CD14-positive monocyte (primary cell): ENCODE measurements around the gene LRRC8C. TPM values are rescaled to one million over a fixed set of nuclear protein-coding genes. Genes with fewer than 3 reads are reported as not detected.
A peak's percentile ranks its signal among the peaks of the same experiment; 100 is the strongest.

Source experiments
- DNase-seq, 3 donors: peaks; one replicate each; pipeline ENCODE4 v3.0.0-alpha.2; 2011 to 2022
- H2AFZ ChIP-seq: 2 replicates; pipeline ENCODE4 v1.6.0; 2012; ENCODE audit warnings: mild to moderate bottlenecking, low read depth, low read length, inconsistent platforms; ENCODE audit not compliant: insufficient read depth, poor library complexity, severe bottlenecking
- H3K27ac ChIP-seq, 2 donors: 1 replicate in 1 of 2; 2 replicates in 1 of 2; pipeline ENCODE4 v1.5.1; 2012 to 2013; ENCODE audit warnings: low read length in 2 of 2, control low read depth in 1 of 2, inconsistent platforms in 1 of 2, low read depth in 1 of 2, mild to moderate bottlenecking in 1 of 2
- H3K27me3 ChIP-seq, 2 donors: one replicate each; pipeline versions ENCODE4 v1.6.0 to v1.6.1; 2011 to 2013; ENCODE audit warnings: low read length in 2 of 2; ENCODE audit not compliant: control insufficient read depth in 2 of 2, insufficient read depth in 2 of 2
- H3K36me3 ChIP-seq, 2 donors: replicated peaks in 1 of 2; 1 replicate in 1 of 2; 2 replicates in 1 of 2; pipeline versions ENCODE4 v1.5.1 to v1.6.1; 2012 to 2013; ENCODE audit warnings: low read length in 2 of 2, control low read depth in 1 of 2, inconsistent platforms in 1 of 2, mild to moderate bottlenecking in 1 of 2; ENCODE audit not compliant: insufficient read depth in 2 of 2, control insufficient read depth in 1 of 2
- H3K4me1 ChIP-seq, 2 donors: 1 replicate in 1 of 2; 2 replicates in 1 of 2; pipeline versions ENCODE4 v1.5.1 to v1.6.1; 2012 to 2013; ENCODE audit warnings: low read length in 2 of 2, control low read depth in 1 of 2, inconsistent platforms in 1 of 2, mild to moderate bottlenecking in 1 of 2, moderate library complexity in 1 of 2; ENCODE audit not compliant: insufficient read depth in 2 of 2, control insufficient read depth in 1 of 2
- H3K4me2 ChIP-seq: replicated peaks from 2 replicates; pipeline ENCODE3; 2012; ENCODE audit warnings: low read length, moderate library complexity, mild to moderate bottlenecking; ENCODE audit not compliant: poor library complexity, severe bottlenecking; ENCODE audit errors: extremely low read depth
- H3K4me3 ChIP-seq, 3 experiments: fragments of 200-600 bp in 1 of 3; sonication (generic) in 1 of 3; replicated peaks in 1 of 3; 1 replicate in 2 of 3; 2 replicates in 1 of 3; pipeline ENCODE4 v1.5.1; 2011 to 2013; ENCODE audit warnings: low read length in 3 of 3, mild to moderate bottlenecking in 3 of 3, control low read depth in 2 of 3, low read depth in 2 of 3, inconsistent platforms in 1 of 3, moderate library complexity in 1 of 3
- H3K79me2 ChIP-seq: 2 replicates; pipeline ENCODE4 v1.6.0; 2012; ENCODE audit warnings: mild to moderate bottlenecking, control low read depth, inconsistent platforms, low read length, moderate library complexity; ENCODE audit not compliant: insufficient read depth
- H3K9ac ChIP-seq: 2 replicates; pipeline ENCODE4 v1.6.0; 2017; ENCODE audit warnings: low read length, mild to moderate bottlenecking; ENCODE audit not compliant: insufficient read depth, poor library complexity, severe bottlenecking
- H3K9me3 ChIP-seq, 2 donors: replicated peaks in 1 of 2; 1 replicate in 1 of 2; 2 replicates in 1 of 2; pipeline versions ENCODE4 v1.5.1 to v1.6.1; 2012 to 2013; ENCODE audit warnings: low read length in 2 of 2, control low read depth in 1 of 2; ENCODE audit not compliant: control insufficient read depth in 1 of 2, insufficient read depth in 1 of 2
- H4K20me1 ChIP-seq: 2 replicates; pipeline ENCODE4 v1.6.0; 2012; ENCODE audit warnings: mild to moderate bottlenecking, low read length, control low read depth, moderate library complexity; ENCODE audit not compliant: insufficient read depth
- H3K27ac Mint-ChIP-seq, 7 donors: one replicate each; pipeline ENCODE4 v1.8.0; 2020; ENCODE audit warnings: mild to moderate bottlenecking in 7 of 7, mixed read lengths in 7 of 7, moderate library complexity in 6 of 7, inconsistent platforms in 2 of 7
- H3K27me3 Mint-ChIP-seq, 3 donors: one replicate each; pipeline ENCODE4 v1.8.0; 2021 to 2022; ENCODE audit warnings: low read depth in 3 of 3, mild to moderate bottlenecking in 3 of 3, mixed read lengths in 3 of 3, moderate library complexity in 3 of 3, inconsistent platforms in 1 of 3
- H3K36me3 Mint-ChIP-seq, 2 donors: one replicate each; pipeline ENCODE4 v1.8.0; 2020; ENCODE audit warnings: mixed read lengths in 2 of 2, inconsistent platforms in 1 of 2, mild to moderate bottlenecking in 1 of 2
- H3K4me1 Mint-ChIP-seq: one replicate; pipeline ENCODE4 v1.8.0; 2020; ENCODE audit warnings: mild to moderate bottlenecking, mixed read lengths
- H3K4me3 Mint-ChIP-seq, 2 donors: one replicate each; pipeline ENCODE4 v1.8.0; 2020; ENCODE audit warnings: mild to moderate bottlenecking in 2 of 2, mixed read lengths in 2 of 2, moderate library complexity in 1 of 2
- H3K9me3 Mint-ChIP-seq, 7 donors: one replicate each; pipeline ENCODE4 v1.8.0; 2020 to 2022; ENCODE audit warnings: mixed read lengths in 7 of 7, mild to moderate bottlenecking in 6 of 7, moderate library complexity in 6 of 7, inconsistent platforms in 2 of 7
- CTCF ChIP-seq: fragments of 200-600 bp; IDR thresholded peaks from one replicate; pipeline ENCODE4 v1.8.0; 2022; ENCODE audit warnings: antibody characterized with exemption, mild to moderate bottlenecking
- WGBS: methylation state at CpG from one replicate; pipeline ENCODE4 v1.1.5; 2013; ENCODE audit warnings: missing lambda C conversion rate; ENCODE audit not compliant: insufficient coverage; 5-methylcytosine and 5-hydroxymethylcytosine counted together
- intact Hi-C, 2 donors: fragments of 100-400 bp; cut with micrococcal nuclease; formaldehyde crosslinking; loops; one replicate each; pipeline versions ENCODE4 v1.15.0 to v1.15.1; 2023
- polyA plus RNA-seq, 3 donors: library from polyadenylated mRNA; depleted of rRNA in 1 of 3; unstranded in 2 of 3; stranded (reverse) in 1 of 3; fragments of 300-500 nt in 2 of 3; fragments of >200 nt in 1 of 3; fragmentation: Illumina TruSeq in 2 of 3; gene quantifications; 1 replicate in 2 of 3; 2 replicates in 1 of 3; pipeline ENCODE4 v1.2.3, GENCODE V29; 2012 to 2021

The LRRC8C gene
- polyA plus RNA-seq, 3 donors, result 13.0 to 18.6 (median 16.3) TPM

DNA sequence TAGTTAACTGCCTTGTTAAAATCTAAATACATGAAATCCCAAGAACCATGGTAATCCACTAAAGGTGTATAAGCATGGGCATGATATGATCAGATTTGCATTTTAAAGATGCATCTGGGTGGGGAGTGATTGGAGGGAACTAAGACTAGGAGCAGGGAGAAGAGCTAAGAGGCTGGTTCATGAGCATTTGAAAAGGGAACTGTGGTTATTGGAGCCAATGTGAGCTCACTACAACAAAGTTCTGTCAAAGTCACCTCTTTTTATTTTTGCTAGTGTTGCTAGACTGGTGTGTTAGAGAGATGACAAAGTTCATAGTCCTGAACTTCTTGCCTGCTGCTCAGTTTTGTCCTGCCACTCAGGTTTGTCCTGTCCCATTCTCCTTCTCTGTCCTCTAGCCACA is 120.8 kb downstream of the LRRC8C start:
- H3K4me3 ChIP-seq, result peak overlapping the region in 1 of 3 experiments; percentile 49
- no peaks in the 10 kb centered on the region for H4K20me1 ChIP-seq
- H3K27ac ChIP-seq, result peak overlapping the region; percentile 56 to 85
- H3K9ac ChIP-seq, result peak overlapping the region; percentile 39
- intact Hi-C loops, result loop anchor here in 1 of 2 donors (10.0 kb wide), 1 partner anchor 59 kb away; no protein-coding TSS in a partner anchor
- H3K4me1 ChIP-seq, result peaks cover 58 to 61% of the 10 kb centered on the region in 2 donors
- H3K36me3 ChIP-seq, result no peaks in the 10 kb centered on the region
- no peaks in the 10 kb centered on the region for H3K9me3 ChIP-seq
- H3K79me2 ChIP-seq, result peaks cover 13% of the 10 kb centered on the region
- Mint-ChIP-seq H3K4me3 (peak overlapping the region in 1 of 2 donors; percentile 85), H3K9me3 (no peaks in the 10 kb centered on the region), H3K4me1 (peaks cover 58% of the 10 kb centered on the region), H3K36me3 (no peaks in the 10 kb centered on the region), H3K27me3 (no peaks in the 10 kb centered on the region), H3K27ac (peak overlapping the region; percentile 92 to 98 (median 94))
- H3K27me3 ChIP-seq, result no peaks in the 10 kb centered on the region
- H3K4me2 ChIP-seq, result peak overlapping the region; percentile 57
- peak overlapping the region; percentile 49 for H2AFZ ChIP-seq
- peak in 1 of 3 donors; percentile 51 for DNase-seq
- no peak for TF ChIP-seq CTCF

DNA sequence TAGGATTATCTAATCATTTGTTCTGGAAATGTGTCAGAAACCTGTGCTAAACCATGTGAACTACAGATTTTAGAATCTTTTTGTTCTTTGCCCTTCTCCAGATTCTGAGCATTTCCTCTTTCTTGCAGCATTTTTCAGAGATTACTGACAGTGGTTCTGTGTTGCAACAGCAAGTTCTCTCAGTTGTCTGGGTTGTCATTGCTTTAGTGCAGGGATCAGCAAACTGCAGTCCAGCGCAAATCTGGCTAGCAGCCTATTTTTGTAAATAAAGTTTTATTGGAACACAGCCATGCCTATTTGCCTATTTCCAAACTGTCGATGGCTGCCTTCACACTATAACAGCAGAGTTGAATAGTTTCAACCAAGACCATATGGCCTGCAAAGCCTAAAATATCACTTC is 121.6 kb downstream of the LRRC8C start:
- Histone ChIP-seq H3K36me3 (no peaks in the 10 kb centered on the region), H4K20me1 (no peaks in the 10 kb centered on the region), H3K9ac (peak overlapping the region; percentile 39), H3K4me3 (peak overlapping the region in 1 of 3 experiments; percentile 49), H2AFZ (no peak overlapping the region), H3K27me3 (no peaks in the 10 kb centered on the region), H3K79me2 (peaks cover 13% of the 10 kb centered on the region), H3K27ac (peak overlapping the region in 1 of 2 donors; percentile 85), H3K4me1 (peaks cover 66 to 69% of the 10 kb centered on the region in 2 donors), H3K4me2 (peak overlapping the region; percentile 57), H3K9me3 (no peaks in the 10 kb centered on the region)
- DNase-seq, result peak; percentile 73 to 87 (median 77)
- intact Hi-C loops, result loop anchor here in 1 of 2 donors (10.0 kb wide), 1 partner anchor 60 kb away; no protein-coding TSS in a partner anchor
- no CpG with 5 or more reads among the region's 2 CpGs for WGBS
- Mint-ChIP-seq H3K36me3 (no peaks in the 10 kb centered on the region), H3K27me3 (no peaks in the 10 kb centered on the region), H3K27ac (peak overlapping the region; percentile 92 to 98 (median 94)), H3K4me3 (peak overlapping the region in 1 of 2 donors; percentile 85), H3K9me3 (no peaks in the 10 kb centered on the region), H3K4me1 (peaks cover 65% of the 10 kb centered on the region)
- no peak for TF ChIP-seq CTCF
